Neural cell (in vitro differentiated cells): Measurements from ENCODE around the gene KIF20B. TPM values are rescaled to one million over a fixed set of nuclear protein-coding genes. Genes with fewer than 3 reads are reported as not detected.

Experiments used
- H2AFZ ChIP-seq: fragments of 200-600, 300-800 bp; sonication (generic), shearing (Covaris generic); 2 replicates; pipeline ENCODE4 v1.6.0; 2014; ENCODE audit warnings: low read depth, mild to moderate bottlenecking, antibody characterized with exemption, low read length, moderate library complexity
- H3F3A ChIP-seq: fragments of 200-600 bp; shearing (Covaris generic); 2 replicates; pipeline ENCODE4 v1.6.1; 2016; ENCODE audit warnings: mild to moderate bottlenecking, moderate library complexity, mixed read lengths, antibody characterized with exemption, low read length; ENCODE audit not compliant: insufficient read depth, poor library complexity, severe bottlenecking
- H3K27ac ChIP-seq: fragments of 200-600, 300-800 bp; sonication (generic), shearing (Covaris generic); 2 replicates; pipeline ENCODE4 v1.5.1; 2014; ENCODE audit warnings: mild to moderate bottlenecking, low read length, moderate library complexity
- H3K27me3 ChIP-seq: fragments of 300-800, 200-600 bp; sonication (generic), shearing (Covaris generic); 2 replicates; pipeline ENCODE4 v1.6.0; 2014; ENCODE audit warnings: mild to moderate bottlenecking, low read depth, low read length, moderate library complexity; ENCODE audit not compliant: insufficient read depth
- H3K36me3 ChIP-seq: fragments of 300-800, 200-600 bp; sonication (generic), shearing (Covaris generic); 2 replicates; pipeline ENCODE4 v1.5.1; 2014; ENCODE audit warnings: mild to moderate bottlenecking, antibody characterized with exemption, low read length, moderate library complexity; ENCODE audit not compliant: insufficient read depth
- H3K4me2 ChIP-seq: fragments of 300-800, 200-600 bp; sonication (generic), shearing (Covaris generic); 2 replicates; pipeline ENCODE4 v1.6.0; 2014; ENCODE audit warnings: mild to moderate bottlenecking, low read length
- H3K4me3 ChIP-seq: fragments of 300-800, 200-600 bp; sonication (generic), shearing (Covaris generic); 2 replicates; pipeline ENCODE4 v1.5.1; 2014; ENCODE audit warnings: mild to moderate bottlenecking, low read length, moderate library complexity
- H3K79me2 ChIP-seq: fragments of 200-600 bp; shearing (Covaris generic); replicated peaks from 2 replicates; pipeline ENCODE4 v1.6.0; 2014; ENCODE audit warnings: mild to moderate bottlenecking, low read length, moderate library complexity; ENCODE audit not compliant: insufficient read depth
- H3K9ac ChIP-seq: fragments of 300-800, 200-600 bp; sonication (generic), shearing (Covaris generic); 2 replicates; pipeline ENCODE4 v1.6.1; 2016; ENCODE audit warnings: mild to moderate bottlenecking, low read length, mixed read lengths
- H3K9me2 ChIP-seq: fragments of 200-600 bp; shearing (Covaris generic); 2 replicates; pipeline ENCODE4 v1.6.1; 2016; ENCODE audit warnings: mild to moderate bottlenecking, low read length, mixed read lengths; ENCODE audit not compliant: insufficient read depth
- H3K9me3 ChIP-seq: fragments of 200-600, 300-800 bp; sonication (generic), shearing (Covaris generic); 2 replicates; pipeline ENCODE4 v1.6.1; 2016; ENCODE audit warnings: mild to moderate bottlenecking, mixed run types, low read length, moderate library complexity, mixed read lengths
- H4K20me1 ChIP-seq: fragments of 200-600 bp; shearing (Covaris generic); 2 replicates; pipeline ENCODE4 v1.6.1; 2016; ENCODE audit warnings: mild to moderate bottlenecking, mixed run types; ENCODE audit not compliant: insufficient read depth
- CTCF ChIP-seq: fragments of 450-650 bp; IDR thresholded peaks from 2 replicates; pipeline ENCODE4 v1.5.1; 2014; ENCODE audit warnings: antibody characterized with exemption, mild to moderate bottlenecking, moderate library complexity; ENCODE audit not compliant: poor library complexity, severe bottlenecking
- EP300 ChIP-seq: fragments of 450-650 bp; conservative IDR thresholded peaks from 2 replicates; pipeline ENCODE4 v1.6.1; 2014; ENCODE audit warnings: antibody characterized with exemption, mild to moderate bottlenecking, moderate library complexity; ENCODE audit not compliant: poor library complexity, severe bottlenecking
- EZH2 ChIP-seq: fragments of 200-600, 300-800 bp; shearing (Covaris generic), sonication (generic); IDR thresholded peaks from 2 replicates; pipeline ENCODE4 v1.6.1; 2014; ENCODE audit warnings: antibody characterized with exemption, low read length, borderline replicate concordance, mild to moderate bottlenecking; ENCODE audit not compliant: insufficient read depth, poor library complexity, severe bottlenecking
- MXI1 ChIP-seq: fragments of 450-650 bp; conservative IDR thresholded peaks from 2 replicates; pipeline ENCODE4 v1.6.1; 2014; ENCODE audit warnings: antibody characterized with exemption, mild to moderate bottlenecking; ENCODE audit not compliant: poor library complexity, severe bottlenecking
- POLR2AphosphoS5 ChIP-seq: IDR thresholded peaks from 2 replicates; pipeline ENCODE4 v1.6.1; 2012
- RAD21 ChIP-seq: fragments of 450-650 bp; conservative IDR thresholded peaks from 2 replicates; pipeline ENCODE4 v1.6.1; 2014; ENCODE audit warnings: antibody characterized with exemption, mild to moderate bottlenecking, moderate library complexity
- REST ChIP-seq: IDR thresholded peaks from 2 replicates; pipeline ENCODE4 v1.6.1; 2012; ENCODE audit warnings: borderline replicate concordance
- SMC3 ChIP-seq: fragments of 450-650 bp; conservative IDR thresholded peaks from 2 replicates; pipeline ENCODE4 v1.6.1; 2014; ENCODE audit warnings: antibody characterized with exemption, mild to moderate bottlenecking, moderate library complexity; ENCODE audit not compliant: poor library complexity
- TAF1 ChIP-seq: IDR thresholded peaks from 2 replicates; pipeline ENCODE4 v1.6.1; 2012; ENCODE audit warnings: low read depth
- polyA plus RNA-seq: library from polyadenylated mRNA; depleted of rRNA; stranded (reverse); fragments of >200 nt; gene quantifications from 2 replicates; pipeline ENCODE4 v1.2.3, GENCODE V29; 2014

The KIF20B gene
- polyA plus RNA-seq, 1 donor from 2014 or later: 3.9 TPM

- H3K4me3 ChIP-seq: no peak overlapping the region
- H3K79me2 ChIP-seq: no peaks in the 10 kb centered on the region
- H4K20me1 ChIP-seq: no peaks in the 10 kb centered on the region
- H3K9me3 ChIP-seq: no peaks in the 10 kb centered on the region
- H3K27me3 ChIP-seq: no peaks in the 10 kb centered on the region
- no peak overlapping the region for H3K9ac ChIP-seq
- TF ChIP-seq CTCF: no peak
- TF ChIP-seq EP300: no peak
- no peak for TF ChIP-seq POLR2AphosphoS5
- no peak for TF ChIP-seq RAD21
- TF ChIP-seq EZH2: no peak
- no peak for TF ChIP-seq MXI1
- no peak for TF ChIP-seq SMC3
- no peak for TF ChIP-seq TAF1
- TF ChIP-seq REST: no peak
- no peaks in the 10 kb centered on the region for H3K9me2 ChIP-seq
- no peak overlapping the region for H2AFZ ChIP-seq
- no peak overlapping the region for H3K4me2 ChIP-seq
- H3K27ac ChIP-seq: no peak overlapping the region
- no peaks in the 10 kb centered on the region for H3K36me3 ChIP-seq
- no peaks in the 10 kb centered on the region for H3F3A ChIP-seq
Measured at GRCh38 chr10:89693176-89693575, 8.2 kb upstream of the KIF20B start.

- H3K27me3 ChIP-seq: no peaks in the 10 kb centered on the region
- no peak overlapping the region for H2AFZ ChIP-seq
- no peaks in the 10 kb centered on the region for H3F3A ChIP-seq
- no peak overlapping the region for H3K27ac ChIP-seq
- no peaks in the 10 kb centered on the region for H3K9me3 ChIP-seq
- H3K79me2 ChIP-seq: no peaks in the 10 kb centered on the region
- H4K20me1 ChIP-seq: no peaks in the 10 kb centered on the region
- TF ChIP-seq CTCF (no peak), RAD21 (no peak), EP300 (no peak), EZH2 (no peak), SMC3 (no peak), POLR2AphosphoS5 (no peak), MXI1 (no peak), TAF1 (no peak), REST (no peak)
- H3K9me2 ChIP-seq: no peaks in the 10 kb centered on the region
- H3K9ac ChIP-seq: no peak overlapping the region
- no peaks in the 10 kb centered on the region for H3K36me3 ChIP-seq
- H3K4me2 ChIP-seq: no peak overlapping the region
- H3K4me3 ChIP-seq: no peak overlapping the region
Measured at GRCh38 chr10:89695307-89695706, 6.1 kb upstream of the KIF20B start.
